ENCODE measurements around the gene PTPN13.

GRCh38 chr4:86670756-86671155 lies 76.6 kb downstream of the PTPN13 start:
- TF ChIP-seq ATF3 (IDR thresholded peaks at IDR 0.05) (no peak), TAF1 (conservative IDR thresholded peaks at IDR 0.05) (no peak), JUND (IDR thresholded peaks at IDR 0.05) (no peak)
- TF ChIP-seq, protein P1, sequence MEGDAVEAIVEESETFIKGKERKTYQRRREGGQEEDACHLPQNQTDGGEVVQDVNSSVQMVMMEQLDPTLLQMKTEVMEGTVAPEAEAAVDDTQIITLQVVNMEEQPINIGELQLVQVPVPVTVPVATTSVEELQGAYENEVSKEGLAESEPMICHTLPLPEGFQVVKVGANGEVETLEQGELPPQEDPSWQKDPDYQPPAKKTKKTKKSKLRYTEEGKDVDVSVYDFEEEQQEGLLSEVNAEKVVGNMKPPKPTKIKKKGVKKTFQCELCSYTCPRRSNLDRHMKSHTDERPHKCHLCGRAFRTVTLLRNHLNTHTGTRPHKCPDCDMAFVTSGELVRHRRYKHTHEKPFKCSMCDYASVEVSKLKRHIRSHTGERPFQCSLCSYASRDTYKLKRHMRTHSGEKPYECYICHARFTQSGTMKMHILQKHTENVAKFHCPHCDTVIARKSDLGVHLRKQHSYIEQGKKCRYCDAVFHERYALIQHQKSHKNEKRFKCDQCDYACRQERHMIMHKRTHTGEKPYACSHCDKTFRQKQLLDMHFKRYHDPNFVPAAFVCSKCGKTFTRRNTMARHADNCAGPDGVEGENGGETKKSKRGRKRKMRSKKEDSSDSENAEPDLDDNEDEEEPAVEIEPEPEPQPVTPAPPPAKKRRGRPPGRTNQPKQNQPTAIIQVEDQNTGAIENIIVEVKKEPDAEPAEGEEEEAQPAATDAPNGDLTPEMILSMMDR (IDR thresholded peaks at IDR 0.05; ENCODE audit: low read depth, low read length, missing input control) = no peak
- TF ChIP-seq, protein P2, sequence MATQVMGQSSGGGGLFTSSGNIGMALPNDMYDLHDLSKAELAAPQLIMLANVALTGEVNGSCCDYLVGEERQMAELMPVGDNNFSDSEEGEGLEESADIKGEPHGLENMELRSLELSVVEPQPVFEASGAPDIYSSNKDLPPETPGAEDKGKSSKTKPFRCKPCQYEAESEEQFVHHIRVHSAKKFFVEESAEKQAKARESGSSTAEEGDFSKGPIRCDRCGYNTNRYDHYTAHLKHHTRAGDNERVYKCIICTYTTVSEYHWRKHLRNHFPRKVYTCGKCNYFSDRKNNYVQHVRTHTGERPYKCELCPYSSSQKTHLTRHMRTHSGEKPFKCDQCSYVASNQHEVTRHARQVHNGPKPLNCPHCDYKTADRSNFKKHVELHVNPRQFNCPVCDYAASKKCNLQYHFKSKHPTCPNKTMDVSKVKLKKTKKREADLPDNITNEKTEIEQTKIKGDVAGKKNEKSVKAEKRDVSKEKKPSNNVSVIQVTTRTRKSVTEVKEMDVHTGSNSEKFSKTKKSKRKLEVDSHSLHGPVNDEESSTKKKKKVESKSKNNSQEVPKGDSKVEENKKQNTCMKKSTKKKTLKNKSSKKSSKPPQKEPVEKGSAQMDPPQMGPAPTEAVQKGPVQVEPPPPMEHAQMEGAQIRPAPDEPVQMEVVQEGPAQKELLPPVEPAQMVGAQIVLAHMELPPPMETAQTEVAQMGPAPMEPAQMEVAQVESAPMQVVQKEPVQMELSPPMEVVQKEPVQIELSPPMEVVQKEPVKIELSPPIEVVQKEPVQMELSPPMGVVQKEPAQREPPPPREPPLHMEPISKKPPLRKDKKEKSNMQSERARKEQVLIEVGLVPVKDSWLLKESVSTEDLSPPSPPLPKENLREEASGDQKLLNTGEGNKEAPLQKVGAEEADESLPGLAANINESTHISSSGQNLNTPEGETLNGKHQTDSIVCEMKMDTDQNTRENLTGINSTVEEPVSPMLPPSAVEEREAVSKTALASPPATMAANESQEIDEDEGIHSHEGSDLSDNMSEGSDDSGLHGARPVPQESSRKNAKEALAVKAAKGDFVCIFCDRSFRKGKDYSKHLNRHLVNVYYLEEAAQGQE (IDR thresholded peaks at IDR 0.05) = no peak

All from liver (tissue), 3 donors.